NT2/D1 (cell line): ENCODE measurements around the gene SCLY.

Source experiments
- SUZ12 ChIP-seq: IDR thresholded peaks from 2 replicates; pipeline ENCODE4 v1.6.1; 2011; ENCODE audit not compliant: insufficient read length, insufficient read depth; ENCODE audit errors: extremely low read depth
- YY1 ChIP-seq: IDR thresholded peaks from 2 replicates; pipeline ENCODE4 v1.6.1; 2011; ENCODE audit not compliant: insufficient read length, insufficient read depth
- ZNF274 ChIP-seq: IDR thresholded peaks from 2 replicates; pipeline ENCODE4 v1.6.1; 2011; ENCODE audit warnings: mild to moderate bottlenecking, low read depth, low read length

GRCh38 chr2:238040918-238041317 lies 19.9 kb upstream of the SCLY start:
- TF ChIP-seq ZNF274: no peak
- TF ChIP-seq YY1: no peak
- TF ChIP-seq SUZ12: no peak
